Hematopoietic multipotent progenitor cell treated with erythropoietin and hydrocortisone succinate and interleukin-3 and kit ligand, for 15 days (in vitro differentiated cells): ENCODE data around the gene OR52W1.

ENCODE experiments used
- DNase-seq: peaks from one replicate; pipeline ENCODE4 v3.0.0-alpha.2; 2015; ENCODE audit warnings: low spot score

The OR52W1 gene, protein sequence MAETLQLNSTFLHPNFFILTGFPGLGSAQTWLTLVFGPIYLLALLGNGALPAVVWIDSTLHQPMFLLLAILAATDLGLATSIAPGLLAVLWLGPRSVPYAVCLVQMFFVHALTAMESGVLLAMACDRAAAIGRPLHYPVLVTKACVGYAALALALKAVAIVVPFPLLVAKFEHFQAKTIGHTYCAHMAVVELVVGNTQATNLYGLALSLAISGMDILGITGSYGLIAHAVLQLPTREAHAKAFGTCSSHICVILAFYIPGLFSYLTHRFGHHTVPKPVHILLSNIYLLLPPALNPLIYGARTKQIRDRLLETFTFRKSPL

DNA sequence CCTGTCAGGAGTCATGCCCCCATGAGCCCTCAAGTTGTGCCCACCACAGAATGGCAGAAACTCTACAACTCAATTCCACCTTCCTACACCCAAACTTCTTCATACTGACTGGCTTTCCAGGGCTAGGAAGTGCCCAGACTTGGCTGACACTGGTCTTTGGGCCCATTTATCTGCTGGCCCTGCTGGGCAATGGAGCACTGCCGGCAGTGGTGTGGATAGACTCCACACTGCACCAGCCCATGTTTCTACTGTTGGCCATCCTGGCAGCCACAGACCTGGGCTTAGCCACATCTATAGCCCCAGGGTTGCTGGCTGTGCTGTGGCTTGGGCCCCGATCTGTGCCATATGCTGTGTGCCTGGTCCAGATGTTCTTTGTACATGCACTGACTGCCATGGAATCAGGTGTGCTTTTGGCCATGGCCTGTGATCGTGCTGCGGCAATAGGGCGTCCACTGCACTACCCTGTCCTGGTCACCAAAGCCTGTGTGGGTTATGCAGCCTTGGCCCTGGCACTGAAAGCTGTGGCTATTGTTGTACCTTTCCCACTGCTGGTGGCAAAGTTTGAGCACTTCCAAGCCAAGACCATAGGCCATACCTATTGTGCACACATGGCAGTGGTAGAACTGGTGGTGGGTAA, at the start of gene OR52W1:
Gene OR52W1 (plus strand): TSS at position 51 of the 637 bp plus-strand sequence. CDS start 0 bp downstream, at position 51.
- no peak for DNase-seq

DNA sequence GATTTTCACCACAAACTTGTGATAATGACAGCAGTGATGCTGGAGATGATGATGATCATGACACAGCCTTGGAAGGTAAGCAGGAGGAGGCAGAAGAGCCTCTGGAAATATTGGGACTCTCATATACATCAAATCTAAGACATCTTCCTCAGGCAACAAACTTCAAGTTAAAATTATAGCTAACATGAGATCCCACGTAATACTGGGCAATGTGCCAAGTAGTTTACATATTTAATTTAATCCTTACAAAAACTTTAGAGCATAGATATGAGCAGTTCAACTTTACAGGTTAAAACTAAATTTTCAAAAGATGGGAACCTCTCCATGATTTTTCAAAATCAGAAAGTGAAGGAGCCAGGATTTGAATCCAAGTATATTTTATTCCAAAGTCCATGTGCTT, 47.9 kb upstream of the OR52W1 start:
- no peak for DNase-seq

DNA sequence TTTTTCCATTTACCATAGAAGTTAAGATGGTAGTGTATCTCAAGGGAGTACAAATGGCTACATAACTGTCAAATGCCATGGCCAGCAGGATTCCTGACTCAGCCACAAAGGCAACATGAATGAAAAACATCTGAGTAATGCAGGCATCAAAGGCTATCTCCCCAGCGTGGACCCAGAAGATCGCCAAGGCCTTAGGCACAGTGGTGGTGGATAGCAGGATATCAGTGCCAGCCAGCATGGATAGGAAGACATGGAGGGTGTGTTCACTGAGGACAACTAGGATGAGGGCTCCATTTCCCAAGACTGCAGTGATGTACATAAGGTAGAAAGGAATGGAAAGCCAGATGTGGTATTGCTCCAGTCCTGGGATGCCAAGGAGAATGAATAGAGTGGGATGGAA, 46.9 kb upstream of the OR52W1 start:
- no peak for DNase-seq

DNA sequence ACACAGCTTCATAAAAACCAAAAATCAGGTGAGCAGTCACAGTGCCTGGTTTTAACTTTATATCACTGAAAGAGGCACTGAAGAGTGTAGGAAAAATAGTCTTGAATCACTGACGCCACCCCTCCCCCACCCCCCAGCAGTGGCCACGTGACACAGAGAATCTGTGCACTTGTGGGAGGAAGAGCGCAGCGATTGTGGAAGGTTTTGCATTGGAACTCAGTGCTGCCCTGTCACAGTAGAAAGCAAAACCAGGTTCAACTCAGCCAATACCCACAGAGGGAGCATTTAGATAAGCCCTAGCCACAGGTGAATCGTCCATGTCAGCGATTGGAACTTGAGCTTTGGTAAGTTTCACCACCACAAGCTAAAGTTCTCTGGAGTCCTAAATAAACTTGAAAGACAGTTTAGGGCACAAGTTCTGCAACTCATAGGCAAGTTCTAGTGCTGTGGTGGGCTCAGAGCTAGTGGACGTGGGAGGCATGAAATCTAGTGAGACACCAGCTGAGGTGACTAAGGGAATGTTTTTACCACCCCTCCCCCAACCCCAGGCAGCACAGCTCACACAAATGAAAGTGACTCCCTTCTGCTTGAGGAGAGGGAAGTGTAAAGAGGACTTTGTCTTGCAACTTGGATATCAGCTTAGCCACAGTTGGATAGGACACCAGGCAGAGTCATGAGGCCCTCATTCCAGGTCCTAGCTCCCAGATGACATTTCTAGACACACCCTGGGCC, 42.2 kb upstream of the OR52W1 start:
- DNase-seq: no peak

DNA sequence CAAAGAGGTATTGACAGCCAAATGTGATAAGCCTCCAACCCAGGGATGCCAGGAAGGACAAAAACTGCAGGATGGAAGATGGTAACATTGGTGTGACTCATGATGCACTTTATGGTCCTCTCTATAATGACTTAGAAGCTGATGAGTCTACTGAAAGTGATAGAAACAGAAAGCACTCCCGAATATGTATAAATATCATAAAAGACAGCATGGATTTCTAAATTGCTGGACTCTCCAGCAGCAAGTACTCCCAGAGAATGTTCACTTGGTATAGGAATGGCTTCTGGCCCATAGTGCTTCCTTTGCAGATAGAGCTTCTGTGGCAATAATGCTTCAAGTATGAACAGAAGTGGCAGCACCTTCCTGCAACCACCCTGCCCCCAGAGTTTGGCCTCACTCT, 28.8 kb upstream of the OR52W1 start, which contains the start of gene OR52B2:
Gene OR52B2 (minus strand): TSS at position 101 of the 400 bp plus-strand sequence. CDS start 0 bp downstream, at position 101.
- no peak for DNase-seq

DNA sequence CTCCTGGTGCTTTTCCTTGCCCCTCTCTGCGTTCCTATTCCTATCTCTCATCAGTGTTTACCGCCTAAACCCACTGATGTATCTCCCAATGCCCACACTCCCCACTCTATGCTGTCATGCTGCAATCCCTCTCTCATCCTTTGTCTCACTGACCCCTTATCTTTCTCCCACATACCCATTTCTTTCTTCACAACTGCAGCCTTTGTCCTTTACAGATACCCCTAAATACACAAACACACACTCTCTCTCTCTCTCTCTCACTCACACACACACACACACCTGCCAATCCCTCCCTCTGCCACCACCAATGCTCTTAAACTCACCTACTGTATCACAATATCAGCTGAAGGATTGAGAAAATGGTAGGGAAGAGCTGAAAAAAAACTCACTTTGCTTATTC, 23.6 kb upstream of the OR52W1 start:
- DNase-seq: no peak

DNA sequence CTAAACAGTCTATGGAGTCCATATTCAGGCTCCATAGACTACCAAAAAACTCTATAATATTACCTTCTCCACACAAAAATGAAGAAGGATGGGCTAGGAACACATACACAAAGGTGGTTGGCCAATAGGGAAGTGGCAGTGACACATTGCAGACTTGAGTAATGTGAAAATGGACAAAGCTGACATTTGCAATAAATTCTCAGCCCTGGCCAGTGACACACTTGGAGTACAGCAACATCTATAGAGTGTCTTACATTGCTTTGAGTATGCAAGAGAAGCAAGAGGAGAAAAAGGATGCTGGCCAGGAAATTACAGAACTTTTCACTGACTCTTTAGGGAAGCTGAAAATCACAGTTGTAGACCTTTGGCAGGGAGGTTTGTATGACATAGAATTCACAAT, 7.3 kb upstream of the OR52W1 start:
- no peak for DNase-seq

DNA sequence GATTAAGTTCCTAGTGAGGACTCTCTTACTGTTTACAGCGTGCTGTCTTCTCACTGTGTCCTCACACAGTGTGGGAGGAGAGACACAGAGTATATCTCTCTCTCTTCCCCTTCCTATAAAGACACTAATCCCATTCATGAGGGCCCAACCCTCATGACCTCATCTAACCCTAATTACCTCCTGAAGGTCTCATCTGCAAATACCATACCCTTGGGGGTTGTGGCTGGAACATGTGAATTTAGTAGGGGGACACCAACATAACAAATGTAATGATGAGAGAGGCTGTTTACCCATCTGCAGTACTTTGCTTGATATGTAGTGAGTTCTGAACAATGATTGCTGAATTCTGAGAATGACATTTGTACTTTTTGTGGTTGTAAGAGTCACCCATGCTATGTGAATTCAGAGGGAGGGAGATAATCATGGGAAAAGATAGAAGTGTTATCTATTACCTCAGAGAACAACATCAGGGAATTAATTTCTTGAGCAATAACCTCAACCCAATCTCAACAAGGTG, 4.9 kb upstream of the OR52W1 start:
- no peak for DNase-seq

DNA sequence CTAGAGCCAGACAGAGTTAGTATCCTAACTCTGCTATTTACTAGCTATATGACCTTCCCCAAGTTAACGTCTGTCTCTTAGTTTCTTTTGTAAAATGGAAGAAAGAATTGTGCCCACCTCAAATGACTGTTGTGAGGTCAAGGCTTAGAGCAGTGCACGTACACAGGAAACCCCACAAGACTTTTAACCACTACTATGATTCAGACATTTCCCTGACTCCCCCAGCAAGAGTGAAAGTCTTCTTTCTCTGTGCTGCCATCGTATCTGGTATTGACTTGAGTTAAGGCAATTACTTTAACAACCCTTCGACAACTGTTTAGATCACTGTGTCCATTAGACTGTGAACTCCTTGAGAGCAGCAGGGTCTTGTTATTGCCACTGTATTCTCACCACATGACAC, 2.6 kb upstream of the OR52W1 start:
- no peak for DNase-seq

DNA sequence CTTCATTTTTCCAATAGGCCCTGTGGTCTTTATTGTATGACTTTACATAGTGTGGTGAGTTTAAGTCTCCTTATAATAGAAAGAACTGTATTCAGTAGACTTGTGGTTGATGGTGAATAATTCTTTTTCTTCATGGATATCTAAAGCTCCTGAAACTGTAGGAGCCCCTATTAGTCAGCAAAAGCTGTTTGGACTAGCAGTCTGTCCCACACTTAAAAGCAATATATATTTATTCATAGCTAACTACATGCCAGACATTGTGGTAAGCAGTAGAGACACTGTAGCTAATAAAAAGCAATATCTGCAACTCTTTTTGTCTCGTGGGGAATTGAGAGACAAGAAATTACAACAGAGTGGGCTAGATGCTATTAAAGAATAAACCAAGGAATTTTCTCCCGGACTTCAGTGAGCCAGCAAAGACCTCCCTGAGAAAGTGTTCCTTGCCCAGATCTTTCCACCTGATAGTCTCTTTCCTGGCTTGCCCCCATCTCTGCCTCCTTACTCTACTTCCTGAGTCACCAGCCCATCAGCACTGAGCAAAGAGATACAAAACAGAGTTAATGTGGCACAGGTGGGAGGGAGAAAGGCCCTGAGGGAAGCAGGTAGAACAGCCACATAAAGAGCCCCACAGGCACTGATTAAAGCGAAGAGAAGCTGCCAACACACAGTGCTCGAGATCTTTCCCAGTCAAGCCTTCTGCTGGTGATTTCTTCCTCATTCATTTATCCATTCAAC, 1.4 kb upstream of the OR52W1 start:
- no peak for DNase-seq

DNA sequence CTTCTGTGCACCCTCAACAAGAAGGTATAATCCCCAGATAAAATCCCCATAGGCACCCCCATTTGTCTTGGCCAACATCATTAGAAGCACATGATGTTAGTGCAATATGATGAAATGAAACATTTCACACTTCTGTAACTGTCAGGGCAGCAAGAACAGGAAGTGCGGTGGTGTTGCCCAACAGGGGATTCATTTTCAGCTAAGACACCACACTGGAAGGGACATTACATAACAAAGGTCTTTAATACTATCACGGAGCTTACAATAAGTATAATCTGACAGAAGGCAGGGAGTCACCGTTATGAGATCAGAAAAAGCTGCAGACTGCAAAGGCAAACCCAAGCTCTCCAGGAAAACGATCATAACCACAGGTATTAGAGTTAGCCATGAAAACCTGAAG, 2.0 kb downstream of the OR52W1 start:
- DNase-seq: no peak

DNA sequence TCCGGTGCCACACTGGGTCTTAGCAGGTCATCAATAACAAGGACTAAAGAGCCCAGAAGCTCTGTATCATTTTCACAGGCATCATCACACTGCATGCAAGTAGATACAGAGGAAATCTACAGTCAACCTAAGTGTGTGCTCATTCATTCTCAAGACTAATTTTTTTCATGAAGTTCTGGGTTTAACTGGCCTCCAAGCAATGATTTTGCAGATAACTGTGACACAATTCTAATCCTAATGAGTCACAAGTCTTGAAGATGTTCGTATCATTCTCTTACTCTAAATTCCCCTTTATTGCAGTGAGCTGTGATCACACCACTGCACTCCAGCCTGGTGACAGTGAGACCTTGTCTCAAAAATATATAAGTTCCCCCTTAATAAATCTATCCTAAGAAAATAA, 2.5 kb downstream of the OR52W1 start:
- no peak for DNase-seq

DNA sequence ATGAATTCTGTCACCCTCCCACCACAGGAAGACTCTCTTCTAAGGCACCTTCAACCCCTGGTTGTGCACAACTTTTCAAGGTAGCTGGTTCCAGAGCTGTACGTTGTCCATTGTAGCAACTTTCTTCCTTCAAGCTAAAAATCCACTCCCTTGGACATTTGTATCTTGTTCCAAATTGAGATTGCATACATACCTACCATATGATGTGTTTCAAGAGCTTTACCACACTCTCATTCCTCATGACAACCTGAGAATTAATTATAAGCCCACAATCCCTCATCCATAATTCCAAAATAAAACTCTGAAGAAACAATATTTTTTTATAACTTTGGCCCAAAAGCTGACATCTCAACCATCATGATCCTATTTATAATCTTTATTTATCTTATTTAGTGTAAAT, 3.0 kb downstream of the OR52W1 start:
- no peak for DNase-seq

DNA sequence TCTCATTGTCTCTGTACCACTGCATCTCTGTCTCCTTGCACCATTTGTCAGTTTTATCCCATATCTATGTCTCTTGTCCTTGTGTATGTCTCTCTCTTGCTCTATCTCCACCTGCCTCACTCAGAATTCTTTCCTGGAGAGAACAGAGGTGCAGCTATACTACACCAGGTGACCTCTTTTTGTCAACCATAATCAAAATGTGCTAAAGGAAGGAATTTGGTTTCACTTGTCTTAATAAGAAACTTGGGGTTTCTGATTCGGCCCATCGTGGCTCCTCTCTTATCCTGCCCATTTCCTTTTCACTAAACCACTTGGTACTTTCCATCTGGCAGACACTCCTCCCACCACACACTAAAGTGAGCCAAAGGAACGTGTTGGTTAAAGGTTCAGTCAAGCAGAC, 4.3 kb downstream of the OR52W1 start:
- no peak for DNase-seq

DNA sequence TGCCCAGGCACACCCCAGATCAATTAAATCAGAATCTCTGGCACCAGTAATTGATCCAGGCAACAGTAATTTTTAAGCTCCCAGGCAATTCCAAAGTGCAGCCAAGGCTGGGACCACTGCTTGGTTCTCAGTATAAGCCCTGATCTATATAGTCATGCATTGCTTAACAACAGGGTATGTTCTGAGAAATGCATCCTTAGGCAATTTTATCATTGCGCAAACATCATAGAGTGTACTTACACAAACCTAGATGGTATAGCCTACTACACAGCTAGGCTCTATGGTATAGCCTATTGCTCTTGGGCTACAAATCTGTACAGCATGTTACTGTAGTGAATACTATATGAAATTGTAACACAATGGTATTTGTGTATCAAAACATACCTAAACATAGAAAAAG, 5.7 kb downstream of the OR52W1 start:
- DNase-seq: no peak

DNA sequence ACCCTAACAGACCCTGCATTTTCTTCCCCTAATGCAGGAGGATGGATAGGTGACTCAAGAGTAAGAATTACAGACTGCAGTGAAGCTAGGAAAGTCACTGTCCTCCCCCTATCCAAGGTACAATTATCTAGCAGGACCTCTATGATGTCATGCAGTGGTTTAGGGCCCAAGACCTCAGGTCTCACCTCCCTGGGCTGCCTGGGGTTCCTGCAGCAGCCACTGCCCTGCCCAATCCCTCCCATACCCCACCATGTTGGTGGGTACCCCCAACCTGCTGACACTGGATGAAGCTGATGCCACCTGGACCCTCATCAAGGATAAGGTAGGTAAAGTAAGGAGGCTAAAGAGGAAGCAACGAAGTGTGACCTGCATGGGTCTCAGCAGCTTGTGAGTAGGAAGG, 6.3 kb downstream of the OR52W1 start, which contains the start of gene C11orf42:
Gene C11orf42 (plus strand): TSS at position 192 of the 400 bp plus-strand sequence. CDS start 59 bp downstream, at position 251.
- no peak for DNase-seq

DNA sequence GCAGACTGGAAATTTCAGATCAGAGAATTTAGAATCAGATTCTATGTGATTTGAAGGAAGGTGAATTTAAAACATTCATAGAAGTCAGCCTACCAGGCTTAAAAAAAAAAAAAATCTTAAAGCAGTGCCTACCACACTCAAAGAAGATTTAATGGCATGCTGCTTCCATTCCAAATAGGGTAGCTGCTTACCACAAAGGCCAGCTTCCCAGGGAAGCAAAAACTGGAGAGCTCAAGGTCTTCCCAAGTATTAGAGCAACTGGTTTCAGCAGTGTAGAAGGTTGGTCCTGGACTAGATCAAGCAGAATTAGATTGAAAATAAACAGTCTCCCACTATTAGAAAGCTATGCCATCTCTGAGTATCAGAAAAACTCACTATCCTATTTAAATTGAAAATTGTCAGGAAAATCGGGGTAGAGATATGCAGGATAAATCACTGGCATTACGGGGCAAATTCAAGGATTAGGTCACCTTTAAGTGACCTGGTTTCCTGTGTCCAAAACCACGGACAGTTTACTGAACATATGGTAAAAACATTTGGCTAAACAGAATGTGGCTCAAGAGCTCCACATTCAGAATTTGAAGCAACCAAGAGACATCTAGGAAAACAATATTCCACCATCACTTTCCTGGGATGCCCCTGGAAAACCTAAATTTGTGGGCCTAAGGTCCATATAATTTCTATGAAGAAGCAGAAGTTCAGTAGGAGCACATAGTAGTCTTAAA, 7.6 kb downstream of the OR52W1 start:
- no peak for DNase-seq

DNA sequence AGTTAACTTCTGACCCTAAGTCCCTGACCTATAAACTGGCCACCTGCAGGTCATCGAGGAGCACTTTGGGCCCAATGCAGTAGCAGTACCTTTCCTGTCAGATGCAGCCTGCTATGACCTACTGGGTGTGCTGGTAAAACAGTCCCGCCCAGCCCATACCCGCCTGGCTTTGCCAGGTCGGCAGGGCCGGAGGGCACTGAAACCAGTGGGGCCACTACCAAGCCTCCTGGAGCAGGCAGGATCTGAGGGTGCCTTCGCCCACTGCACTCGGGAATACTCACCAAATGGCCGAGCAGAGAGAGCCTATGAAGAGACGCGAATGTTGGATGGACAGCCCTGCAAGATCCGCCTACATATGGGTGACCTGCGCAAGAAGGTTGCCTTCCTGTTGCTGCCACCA, 10.8 kb downstream of the OR52W1 start:
- DNase-seq: no peak

DNA sequence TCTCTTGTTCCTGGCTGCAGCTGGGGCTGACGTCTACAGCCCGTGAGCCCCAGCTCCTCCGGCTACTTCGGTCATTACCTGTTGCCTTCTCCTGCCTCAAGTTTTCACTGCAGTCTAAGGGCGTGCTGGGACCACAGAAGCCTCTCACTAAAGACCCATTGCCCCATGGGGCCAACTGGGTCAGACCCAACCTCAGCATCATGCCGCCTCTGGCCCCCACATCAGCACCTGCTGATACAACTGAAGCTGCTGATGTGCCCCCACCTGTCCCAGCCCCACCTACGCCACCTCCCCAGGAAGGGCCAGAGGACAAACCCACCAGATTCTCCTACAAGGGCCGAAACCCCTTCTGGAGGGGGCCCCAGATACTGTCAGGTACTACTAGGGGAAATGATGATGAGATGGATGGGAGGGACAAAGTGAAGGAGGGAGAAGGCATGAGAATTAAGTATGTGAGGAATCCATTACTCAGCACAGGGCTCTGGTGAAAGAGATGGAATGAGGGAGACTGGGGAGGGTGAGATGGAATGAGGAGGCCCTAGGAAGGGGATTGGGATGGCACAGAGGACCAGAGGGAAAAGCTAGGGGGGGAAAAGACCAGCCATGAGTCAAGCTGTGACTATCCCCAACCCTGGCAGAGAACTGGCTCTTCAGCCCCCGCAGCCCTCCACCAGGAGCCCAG, 11.4 kb downstream of the OR52W1 start:
- no peak for DNase-seq

DNA sequence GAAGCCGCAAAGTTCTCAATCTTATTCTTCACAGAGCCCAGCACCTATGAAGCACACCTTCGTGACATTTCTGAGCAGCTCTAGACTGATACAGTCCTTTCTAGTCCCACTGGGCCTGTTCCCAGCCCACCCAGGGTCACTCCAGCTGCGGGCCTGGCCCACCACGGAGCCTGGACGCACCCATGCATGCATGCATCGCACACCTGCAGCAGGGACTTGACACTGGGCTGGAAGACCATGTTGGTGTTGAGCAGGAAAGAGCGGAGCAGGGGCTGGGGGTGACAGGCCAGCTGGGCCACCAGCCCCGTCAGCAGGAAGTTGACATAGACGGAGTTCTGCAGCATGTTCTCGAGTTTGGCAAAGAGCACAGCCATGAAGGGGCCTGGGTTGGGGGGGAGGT, 15.5 kb downstream of the OR52W1 start:
- no peak for DNase-seq

DNA sequence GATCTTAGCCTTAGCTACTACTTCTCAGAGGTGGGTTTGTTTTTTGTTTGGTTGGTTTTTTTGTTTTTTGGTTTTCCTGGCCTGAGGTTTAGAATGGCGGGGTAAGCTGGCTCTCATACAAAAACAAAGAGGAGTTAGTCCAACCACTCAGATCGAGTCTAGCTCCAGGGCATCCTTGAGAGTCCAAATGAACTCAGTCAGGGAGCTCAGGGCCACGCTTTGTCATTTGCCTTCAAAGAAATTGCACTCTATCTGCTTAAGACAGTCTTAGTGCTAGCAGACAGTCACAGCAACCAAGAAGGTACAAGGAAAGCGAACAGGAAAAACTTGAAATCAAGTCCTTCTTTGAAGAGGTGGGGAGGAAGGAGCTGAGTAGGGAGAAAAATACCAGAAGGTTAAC, 17.5 kb downstream of the OR52W1 start:
- DNase-seq: no peak
